ENCODE results near the gene PPIB.

The PPIB gene

GRCh38 chr15:64162869-64163658, at the start of gene PPIB:
Gene PPIB, minus strand, starts transcription at chr15:64163022. Its CDS starts 36 bp downstream, at chr15:64162986.
- peak; percentile 90 to 96 for DNase-seq

GRCh38 chr15:64211696-64212095, 48.9 kb upstream of the PPIB start:
- DNase-seq = no peak

GRCh38 chr15:64210371-64210770, 47.5 kb upstream of the PPIB start:
- DNase-seq = no peak

GRCh38 chr15:64209680-64210334, 47.0 kb upstream of the PPIB start:
- DNase-seq = peak in 1 of 2 experiments; percentile 54

GRCh38 chr15:64205202-64205601, 42.4 kb upstream of the PPIB start:
- no peak for DNase-seq

GRCh38 chr15:64197425-64197824, 34.6 kb upstream of the PPIB start:
- no peak for DNase-seq

GRCh38 chr15:64193971-64194370, 31.1 kb upstream of the PPIB start:
- no peak for DNase-seq

- DNase-seq = no peak
These were observed 29.4 kb upstream of the PPIB start for GRCh38 chr15:64191971-64192830.

- DNase-seq = no peak
These were observed 24.8 kb upstream of the PPIB start for GRCh38 chr15:64187396-64188191.

- no peak for DNase-seq
These were observed 22.5 kb upstream of the PPIB start for GRCh38 chr15:64185146-64185911.

- no peak for DNase-seq
These were observed 20.1 kb upstream of the PPIB start for GRCh38 chr15:64182859-64183370.

- no peak for DNase-seq
These were observed 17.5 kb upstream of the PPIB start for GRCh38 chr15:64180235-64180824.

GRCh38 chr15:64166102-64166890, 3.5 kb upstream of the PPIB start:
- no peak for DNase-seq

GRCh38 chr15:64164436-64164835, 1.6 kb upstream of the PPIB start:
- DNase-seq = no peak

- no peak for DNase-seq
These were observed 989 bp upstream of the PPIB start for GRCh38 chr15:64163659-64164362.

- DNase-seq = no peak
These were observed 349 bp downstream of the PPIB start for GRCh38 chr15:64162478-64162868.

- DNase-seq = no peak
These were observed 939 bp downstream of the PPIB start for GRCh38 chr15:64161688-64162477.

- no peak for DNase-seq
These were observed 4.3 kb downstream of the PPIB start for GRCh38 chr15:64158363-64159134.
